ENCODE results near the gene DAB2. TPM values are rescaled to one million over a fixed set of nuclear protein-coding genes. Genes with fewer than 3 reads are reported as not detected.

The DAB2 gene
- total RNA-seq, result 0.34 and 10.2 TPM in 2 replicates

DNA sequence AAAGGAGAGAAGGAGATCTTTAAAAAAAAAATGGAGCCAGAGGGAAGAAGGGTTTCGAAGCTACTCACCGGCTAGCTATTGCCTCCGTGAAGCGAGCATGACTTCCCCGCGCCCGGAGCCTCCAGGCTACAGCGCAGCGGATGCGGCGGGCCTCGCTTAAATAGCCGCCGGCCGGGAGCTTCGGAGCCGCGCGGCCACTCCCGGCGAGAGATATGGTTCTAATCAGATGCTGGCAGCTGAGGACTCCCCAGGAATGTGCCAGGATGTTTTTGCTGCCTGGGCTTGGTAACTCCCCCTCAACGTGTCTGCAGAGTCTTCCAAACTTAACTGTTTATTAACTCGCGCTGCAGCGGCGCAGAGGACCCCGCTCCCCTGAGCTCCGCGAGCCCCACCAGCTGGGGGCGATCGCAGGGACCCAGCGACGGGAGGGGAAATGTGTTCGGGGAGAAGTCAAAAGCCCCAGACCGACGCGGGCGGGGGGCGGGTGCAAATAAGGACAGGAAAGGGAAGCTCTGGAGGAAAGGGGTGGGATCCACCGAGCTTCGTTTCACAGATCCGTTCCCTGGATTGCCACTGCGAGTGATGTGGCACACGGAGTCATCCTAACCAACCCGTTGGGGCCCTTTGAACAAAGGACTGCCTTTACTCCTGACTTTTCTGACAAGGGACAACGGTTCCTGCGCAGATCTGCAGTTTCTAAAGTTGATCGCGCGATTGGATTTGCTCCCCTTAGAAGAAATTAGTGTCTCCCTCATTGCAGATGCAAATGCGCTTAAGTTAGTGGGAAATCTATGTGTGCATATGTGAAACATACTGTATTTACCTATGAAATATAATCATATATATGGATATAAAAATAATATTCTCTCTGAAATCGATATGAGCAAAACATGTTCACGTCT, at the start of gene DAB2:
Gene DAB2, minus strand, starts transcription at position 245 of the 902 bp plus-strand sequence. CDS start 30,660 bp downstream, outside the sequence.

GRCh38 chr5:39364367-39364766, 60.4 kb downstream of the DAB2 start, which contains the start of gene C9:
C9 (minus strand) TSS chr5:39364495; CDS start chr5:39364464, 31 bp downstream.

Other genes with a start within 250 kb of the DAB2 start
- gene FYB1, start 205.4 kb downstream of the DAB2 start, total RNA-seq, result 0.34 and 16.9 TPM in 2 replicates
- not detected in 2 replicates for gene C9, start 60.5 kb downstream of the DAB2 start, total RNA-seq